Small intestine (tissue), 7 donors: ENCODE measurements around the gene CHCHD3. TPM values are rescaled to one million over a fixed set of nuclear protein-coding genes. Genes with fewer than 3 reads are reported as not detected.

Source experiments
- DNase-seq, 2 donors: peaks; one replicate each; pipeline versions ENCODE4 v3.0.0 to v3.0.0-alpha.2; 2013
- FAIRE-seq: peaks from 2 replicates; lab custom pipeline; 2012; peaks lifted over from hg19 to GRCh38; lab: Jason Lieb, UNC
- H3K27ac ChIP-seq, 3 donors: one replicate each; pipeline ENCODE4 v1.5.1; 2013; ENCODE audit warnings: low read length in 2 of 3, mild to moderate bottlenecking in 2 of 3, control low read depth in 1 of 3, inconsistent platforms in 1 of 3, low read depth in 1 of 3, moderate library complexity in 1 of 3
- H3K27me3 ChIP-seq, 3 donors: one replicate each; pipeline ENCODE4 v1.6.1; 2013; ENCODE audit warnings: low read length in 3 of 3, inconsistent platforms in 1 of 3; ENCODE audit not compliant: control insufficient read depth in 3 of 3, insufficient read depth in 3 of 3
- H3K36me3 ChIP-seq, 3 donors: one replicate each; pipeline ENCODE4 v1.6.1; 2013; ENCODE audit warnings: low read length in 3 of 3, inconsistent platforms in 1 of 3, low read depth in 1 of 3, mild to moderate bottlenecking in 1 of 3, moderate library complexity in 1 of 3; ENCODE audit not compliant: control insufficient read depth in 3 of 3, insufficient read depth in 2 of 3
- H3K4me1 ChIP-seq, 3 donors: one replicate each; pipeline ENCODE4 v1.6.1; 2013; ENCODE audit warnings: low read length in 2 of 3, inconsistent platforms in 1 of 3, low read depth in 1 of 3, mild to moderate bottlenecking in 1 of 3, moderate library complexity in 1 of 3; ENCODE audit not compliant: control insufficient read depth in 3 of 3, insufficient read depth in 2 of 3
- H3K4me3 ChIP-seq, 3 donors: one replicate each; pipeline ENCODE4 v1.5.1; 2013; ENCODE audit warnings: low read length in 3 of 3, control low read depth in 1 of 3, inconsistent platforms in 1 of 3, low read depth in 1 of 3, mild to moderate bottlenecking in 1 of 3, moderate library complexity in 1 of 3
- H3K9me3 ChIP-seq, 2 donors: one replicate each; pipeline ENCODE4 v1.6.1; 2013; ENCODE audit warnings: low read depth in 1 of 2, low read length in 1 of 2; ENCODE audit not compliant: control insufficient read depth in 2 of 2, insufficient read depth in 1 of 2
- WGBS, 3 donors: extraction: QIAGEN DNeasy Blood & Tissue Kit; methylation state at CpG; one replicate each; pipeline ENCODE4 v1.1.7; 2013; 5-methylcytosine and 5-hydroxymethylcytosine counted together
- polyA plus RNA-seq, 4 donors: library from polyadenylated mRNA; stranded (reverse) in 3 of 4; unstranded in 1 of 4; fragments of 200-250 nt in 3 of 4; fragments of 120-200 nt in 1 of 4; gene quantifications; one replicate each; pipeline versions ENCODE4 v1.2.1 to v1.2.3, GENCODE V29; 2013
- donor health status: healthy with polysubstance abuse.
- donor health status: control.
- donor health status: control.
- donor health status: Bipolar disorder and iron deficiency.
- donor health status: healthy.

CHCHD3 gene
- polyA plus RNA-seq, 4 donors: 53.5 to 98.6 (median 78.9) TPM

DNA sequence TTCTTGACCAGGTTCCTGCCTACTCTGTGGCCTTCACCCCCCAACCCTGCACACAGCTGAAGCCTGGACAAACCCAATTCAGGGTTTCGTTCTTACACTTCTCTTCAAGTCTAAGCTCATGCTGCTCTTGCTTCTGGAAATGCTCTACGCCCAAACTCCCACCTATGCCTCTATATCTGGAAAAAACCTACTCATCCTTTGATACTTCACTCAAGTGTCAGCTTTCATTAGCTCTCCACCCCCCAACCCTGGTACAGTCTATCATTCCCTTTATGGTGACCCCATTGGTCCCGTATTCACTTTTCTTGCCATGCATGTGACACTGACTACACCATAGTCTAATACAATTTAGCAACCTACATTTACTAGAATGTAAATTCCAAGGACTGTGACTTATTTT, 284.7 kb downstream of the CHCHD3 start:
- WGBS, 3 donors: 96 to 98% (median 96%) methylated on average over 3 of the region's 3 CpGs
- no peak overlapping the region for H3K27ac ChIP-seq
- H3K9me3 ChIP-seq: no peaks in the 10 kb centered on the region
- H3K4me1 ChIP-seq: peaks cover 0 to 5% (median 2%) of the 10 kb centered on the region in 3 donors
- no peak for FAIRE-seq
- no peak overlapping the region for H3K4me3 ChIP-seq
- H3K36me3 ChIP-seq: peaks cover 0 to 10% (median 0%) of the 10 kb centered on the region in 3 donors
- no peaks in the 10 kb centered on the region for H3K27me3 ChIP-seq
- DNase-seq: no peak

GRCh38 chr7:132793474-132793873, 288.4 kb downstream of the CHCHD3 start:
- WGBS, 3 donors: 81 to 95% (median 94%) methylated on average over 3 of the region's 3 CpGs
- no peaks in the 10 kb centered on the region for H3K27me3 ChIP-seq
- FAIRE-seq: no peak
- no peaks in the 10 kb centered on the region for H3K9me3 ChIP-seq
- DNase-seq: no peak
- H3K4me1 ChIP-seq: no peaks in the 10 kb centered on the region
- H3K4me3 ChIP-seq: no peak overlapping the region
- no peak overlapping the region for H3K27ac ChIP-seq
- H3K36me3 ChIP-seq: peaks cover 2 to 15% (median 3%) of the 10 kb centered on the region in 3 donors

DNA sequence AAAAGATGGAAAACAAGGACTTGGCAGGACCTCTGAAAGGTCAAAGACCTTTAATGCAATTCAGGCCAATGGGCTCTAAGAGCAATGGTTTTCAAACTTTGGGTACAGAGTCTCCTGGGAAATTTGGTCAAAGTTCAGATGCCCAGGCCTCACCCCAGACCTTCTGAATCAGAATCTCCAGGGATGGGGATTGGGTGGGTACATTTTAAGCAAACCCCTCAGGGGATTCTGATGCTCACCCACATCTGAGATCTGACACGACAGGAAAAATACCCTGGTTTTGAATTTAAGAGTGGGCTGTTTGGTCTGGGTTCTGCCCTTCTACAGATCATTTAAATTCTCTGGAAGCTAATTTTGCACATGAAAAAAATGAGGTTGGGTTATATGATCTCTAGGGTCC, 290.9 kb downstream of the CHCHD3 start:
- Histone ChIP-seq H3K9me3 (no peaks in the 10 kb centered on the region), H3K4me1 (no peaks in the 10 kb centered on the region), H3K27me3 (no peaks in the 10 kb centered on the region), H3K4me3 (no peak overlapping the region), H3K27ac (no peak overlapping the region), H3K36me3 (peaks cover 2 to 15% (median 3%) of the 10 kb centered on the region in 3 donors)
- FAIRE-seq: no peak
- no peak for DNase-seq
- WGBS, 3 donors: 96 to 98% (median 97%) methylated on average over 1 of the region's 1 CpG

DNA sequence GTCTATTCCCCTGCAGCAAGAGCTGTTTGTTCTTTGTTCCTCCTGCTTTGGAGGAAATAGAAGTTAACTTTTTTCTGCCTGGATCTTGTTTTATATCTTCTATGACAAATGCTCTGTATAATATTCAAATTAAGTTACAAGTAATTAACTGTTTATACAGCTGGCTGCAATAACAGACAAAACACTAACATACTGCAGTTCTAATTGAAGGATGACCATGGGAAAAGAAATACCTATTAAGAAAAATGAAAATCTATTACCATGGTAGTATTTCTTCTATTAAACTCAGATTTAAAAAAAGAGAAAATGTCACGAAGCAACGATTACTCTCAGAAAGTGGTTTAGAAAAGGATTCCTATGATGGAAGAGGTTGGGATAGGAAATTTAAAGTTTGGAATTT, 291.8 kb downstream of the CHCHD3 start:
- FAIRE-seq: no peak
- peaks cover 3 to 15% (median 4%) of the 10 kb centered on the region in 3 donors for H3K36me3 ChIP-seq
- WGBS, 3 donors: 93 to 95% (median 94%) methylated on average over 2 of the region's 2 CpGs

GRCh38 chr7:132789281-132789680, 292.6 kb downstream of the CHCHD3 start:
- Histone ChIP-seq H3K27ac (no peak overlapping the region), H3K27me3 (no peaks in the 10 kb centered on the region), H3K9me3 (no peaks in the 10 kb centered on the region), H3K36me3 (peaks cover 3 to 13% (median 6%) of the 10 kb centered on the region in 3 donors), H3K4me3 (no peak overlapping the region), H3K4me1 (no peaks in the 10 kb centered on the region)
- 93 to 99% (median 99%) methylated on average over 6 of the region's 6 CpGs for WGBS, 3 donors
- FAIRE-seq: no peak
- no peak for DNase-seq

More for the DNA sequence above, 291.8 kb downstream of the CHCHD3 start:
- no peak for DNase-seq
- Histone ChIP-seq H3K9me3 (no peaks in the 10 kb centered on the region), H3K27me3 (no peaks in the 10 kb centered on the region), H3K4me3 (no peak overlapping the region), H3K27ac (no peak overlapping the region), H3K4me1 (no peaks in the 10 kb centered on the region)

DNA sequence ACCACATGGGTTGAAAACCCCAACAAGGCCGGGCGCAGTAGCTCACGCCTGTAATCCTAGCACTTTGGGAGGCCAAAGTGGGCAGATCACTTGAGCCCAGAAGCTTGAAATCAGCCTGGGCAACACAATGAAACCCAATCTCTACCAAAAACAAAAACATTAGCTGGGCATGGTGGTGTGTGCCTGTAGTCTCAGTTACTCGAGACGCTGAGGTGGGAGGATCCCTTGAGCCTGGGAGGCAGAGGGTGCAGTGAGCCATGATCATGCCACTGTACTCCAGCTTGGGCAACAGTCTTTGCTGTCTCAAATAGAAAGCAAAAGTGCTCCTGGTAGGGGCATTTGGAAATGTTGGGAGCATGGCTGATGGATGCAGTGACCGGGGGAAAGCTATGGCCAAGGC, 296.0 kb downstream of the CHCHD3 start:
- H3K9me3 ChIP-seq: no peaks in the 10 kb centered on the region
- H3K4me3 ChIP-seq: no peak overlapping the region
- peaks cover 3 to 8% (median 8%) of the 10 kb centered on the region in 3 donors for H3K36me3 ChIP-seq
- H3K27me3 ChIP-seq: no peaks in the 10 kb centered on the region
- H3K27ac ChIP-seq: no peak overlapping the region
- DNase-seq: no peak
- WGBS, 3 donors: 96 to 98% (median 98%) methylated on average over 6 of the region's 6 CpGs
- no peaks in the 10 kb centered on the region for H3K4me1 ChIP-seq
- no peak for FAIRE-seq

GRCh38 chr7:132784406-132784805, 297.5 kb downstream of the CHCHD3 start:
- H3K27ac ChIP-seq: no peak overlapping the region
- WGBS, 3 donors: 84 to 87% (median 86%) methylated on average over 4 of the region's 4 CpGs
- H3K4me3 ChIP-seq: no peak overlapping the region
- H3K4me1 ChIP-seq: no peaks in the 10 kb centered on the region
- H3K27me3 ChIP-seq: no peaks in the 10 kb centered on the region
- no peak for DNase-seq
- H3K36me3 ChIP-seq: peaks cover 3 to 8% (median 6%) of the 10 kb centered on the region in 3 donors
- no peaks in the 10 kb centered on the region for H3K9me3 ChIP-seq
- no peak for FAIRE-seq

GRCh38 chr7:132783824-132784223, 298.1 kb downstream of the CHCHD3 start:
- WGBS, 3 donors: 91 to 94% (median 92%) methylated on average over 8 of the region's 8 CpGs
- no peak overlapping the region for H3K4me3 ChIP-seq
- DNase-seq: no peak
- FAIRE-seq: no peak
- H3K4me1 ChIP-seq: no peaks in the 10 kb centered on the region
- H3K9me3 ChIP-seq: no peaks in the 10 kb centered on the region
- peaks cover 0 to 8% (median 6%) of the 10 kb centered on the region in 3 donors for H3K36me3 ChIP-seq
- no peaks in the 10 kb centered on the region for H3K27me3 ChIP-seq
- no peak overlapping the region for H3K27ac ChIP-seq
